ENCODE measurements around the gene PTPRD.

PTPRD gene

GRCh38 chr9:9215050-9215449 lies 1397.8 kb downstream of the PTPRD start:
- no peak overlapping the region for H3K4me3 ChIP-seq (ENCODE audit: low read length, poor library complexity, severe bottlenecking)
- H3K36me3 ChIP-seq (ENCODE audit: insufficient read depth, low read length), result no peaks in the 10 kb centered on the region
- TF ChIP-seq CTCF (conservative IDR thresholded peaks at IDR 0.05; ENCODE audit: low read length), result no peak
- no peak for TF ChIP-seq EZH2phosphoT487 (IDR thresholded peaks at IDR 0.05; ENCODE audit: borderline replicate concordance)
- no peak overlapping the region for H3K9ac ChIP-seq (ENCODE audit: low read depth, low read length, poor library complexity, severe bottlenecking)
- no peaks in the 10 kb centered on the region for H3K79me2 ChIP-seq (ENCODE audit: insufficient read depth, low read length)
- H3K27me3 ChIP-seq (ENCODE audit: insufficient read depth, low read length, poor library complexity, severe bottlenecking), result no peaks in the 10 kb centered on the region
- H3K9me3 ChIP-seq (ENCODE audit: insufficient read depth, low read depth, low read length), result no peaks in the 10 kb centered on the region
- no peaks in the 10 kb centered on the region for H3F3A ChIP-seq (ENCODE audit: low read depth)
- H3K4me1 ChIP-seq (ENCODE audit: insufficient read depth, low read length, poor library complexity, severe bottlenecking), result no peaks in the 10 kb centered on the region
- no peak overlapping the region for H2AFZ ChIP-seq (ENCODE audit: low read length)
- no peaks in the 10 kb centered on the region for H4K20me1 ChIP-seq (ENCODE audit: insufficient read depth, low read length, poor library complexity, severe bottlenecking)
- H3K4me2 ChIP-seq (ENCODE audit: low read depth, low read length, poor library complexity, severe bottlenecking), result no peak overlapping the region
- H3K9me2 ChIP-seq (replicated peaks; ENCODE audit: low read depth, low read length), result no peaks in the 10 kb centered on the region

- H3K36me3 ChIP-seq (ENCODE audit: insufficient read depth, low read length), result no peaks in the 10 kb centered on the region
- no peak overlapping the region for H3K4me2 ChIP-seq (ENCODE audit: low read depth, low read length, poor library complexity, severe bottlenecking)
- no peak for TF ChIP-seq CTCF (conservative IDR thresholded peaks at IDR 0.05; ENCODE audit: low read length)
- H3K27me3 ChIP-seq (ENCODE audit: insufficient read depth, low read length, poor library complexity, severe bottlenecking), result no peaks in the 10 kb centered on the region
- H4K20me1 ChIP-seq (ENCODE audit: insufficient read depth, low read length, poor library complexity, severe bottlenecking), result no peaks in the 10 kb centered on the region
- no peak overlapping the region for H3K9ac ChIP-seq (ENCODE audit: low read depth, low read length, poor library complexity, severe bottlenecking)
- no peak overlapping the region for H3K4me3 ChIP-seq (ENCODE audit: low read length, poor library complexity, severe bottlenecking)
- H2AFZ ChIP-seq (ENCODE audit: low read length), result no peak overlapping the region
- no peaks in the 10 kb centered on the region for H3K4me1 ChIP-seq (ENCODE audit: insufficient read depth, low read length, poor library complexity, severe bottlenecking)
- no peaks in the 10 kb centered on the region for H3K9me3 ChIP-seq (ENCODE audit: insufficient read depth, low read depth, low read length)
- no peaks in the 10 kb centered on the region for H3F3A ChIP-seq (ENCODE audit: low read depth)
- H3K9me2 ChIP-seq (replicated peaks; ENCODE audit: low read depth, low read length), result no peaks in the 10 kb centered on the region
- no peaks in the 10 kb centered on the region for H3K79me2 ChIP-seq (ENCODE audit: insufficient read depth, low read length)
These were observed 1398.7 kb downstream of the PTPRD start for GRCh38 chr9:9214066-9214465.

- no peak overlapping the region for H3K9ac ChIP-seq (ENCODE audit: low read depth, low read length, poor library complexity, severe bottlenecking)
- H3K9me2 ChIP-seq (replicated peaks; ENCODE audit: low read depth, low read length), result no peaks in the 10 kb centered on the region
- H3F3A ChIP-seq (ENCODE audit: low read depth), result no peaks in the 10 kb centered on the region
These were observed 1399.8 kb downstream of the PTPRD start for GRCh38 chr9:9212963-9213362.

More at GRCh38 chr9:9212963-9213362, 1399.8 kb downstream of the PTPRD start:
- no peak overlapping the region for H3K4me3 ChIP-seq (ENCODE audit: low read length, poor library complexity, severe bottlenecking)
- no peaks in the 10 kb centered on the region for H3K9me3 ChIP-seq (ENCODE audit: insufficient read depth, low read depth, low read length)
- H3K79me2 ChIP-seq (ENCODE audit: insufficient read depth, low read length), result no peaks in the 10 kb centered on the region
- H3K36me3 ChIP-seq (ENCODE audit: insufficient read depth, low read length), result no peaks in the 10 kb centered on the region
- TF ChIP-seq EZH2phosphoT487 (IDR thresholded peaks at IDR 0.05; ENCODE audit: borderline replicate concordance) (no peak), CTCF (conservative IDR thresholded peaks at IDR 0.05; ENCODE audit: low read length) (no peak)
- H3K27me3 ChIP-seq (ENCODE audit: insufficient read depth, low read length, poor library complexity, severe bottlenecking), result no peaks in the 10 kb centered on the region
- no peak overlapping the region for H2AFZ ChIP-seq (ENCODE audit: low read length)
- no peaks in the 10 kb centered on the region for H4K20me1 ChIP-seq (ENCODE audit: insufficient read depth, low read length, poor library complexity, severe bottlenecking)
- H3K4me1 ChIP-seq (ENCODE audit: insufficient read depth, low read length, poor library complexity, severe bottlenecking), result no peaks in the 10 kb centered on the region
- H3K4me2 ChIP-seq (ENCODE audit: low read depth, low read length, poor library complexity, severe bottlenecking), result no peak overlapping the region

Data from Loucy (cell line).